Neural crest cell (in vitro differentiated cells): ENCODE data around the gene INPP4B. TPM values are rescaled to one million over a fixed set of nuclear protein-coding genes. Genes with fewer than 3 reads are reported as not detected.
"Not testable (repeated sequence)": the region's sequence is repeated elsewhere in the genome, so short reads cannot be mapped to it uniquely, and the experiment has no call there.

Source experiments
- DNase-seq: peaks from one replicate; pipeline ENCODE4 v3.0.0; 2021; ENCODE audit warnings: low read depth, mixed read lengths, low spot score
- H3K27ac Mint-ChIP-seq: one replicate; pipeline ENCODE4 v1.8.0; 2021; ENCODE audit warnings: mild to moderate bottlenecking, mixed read lengths; ENCODE audit not compliant: unreplicated experiment
- H3K27me3 Mint-ChIP-seq: 2 replicates; pipeline ENCODE4 v1.8.0; 2021; ENCODE audit warnings: low read depth, mild to moderate bottlenecking, mixed read lengths
- H3K36me3 Mint-ChIP-seq: 2 replicates; pipeline ENCODE4 v1.8.0; 2021; ENCODE audit warnings: low read depth, mild to moderate bottlenecking, mixed read lengths
- H3K4me1 Mint-ChIP-seq: 2 replicates; pipeline ENCODE4 v1.8.0; 2021; ENCODE audit warnings: mixed read lengths
- H3K4me3 Mint-ChIP-seq: one replicate; pipeline ENCODE4 v1.8.0; 2021; ENCODE audit warnings: mild to moderate bottlenecking, mixed read lengths
- H3K9me3 Mint-ChIP-seq: 2 replicates; pipeline ENCODE4 v1.8.0; 2021; ENCODE audit warnings: mixed read lengths
- total RNA-seq: library from RNA; stranded (reverse); gene quantifications from 2 replicates; pipeline ENCODE4 v1.2.1, GENCODE V29; 2021
- TF ChIP-seq, protein P1 (sequence below): fragments of 200-600 bp; sonication (generic); conservative IDR thresholded peaks from 2 replicates; pipeline ENCODE4 v1.5.0; 2021; ENCODE audit warnings: antibody characterized with exemption, mild to moderate bottlenecking

The INPP4B gene
- total RNA-seq, 1 donor from 2014 or later, result 7.3 TPM

DNA sequence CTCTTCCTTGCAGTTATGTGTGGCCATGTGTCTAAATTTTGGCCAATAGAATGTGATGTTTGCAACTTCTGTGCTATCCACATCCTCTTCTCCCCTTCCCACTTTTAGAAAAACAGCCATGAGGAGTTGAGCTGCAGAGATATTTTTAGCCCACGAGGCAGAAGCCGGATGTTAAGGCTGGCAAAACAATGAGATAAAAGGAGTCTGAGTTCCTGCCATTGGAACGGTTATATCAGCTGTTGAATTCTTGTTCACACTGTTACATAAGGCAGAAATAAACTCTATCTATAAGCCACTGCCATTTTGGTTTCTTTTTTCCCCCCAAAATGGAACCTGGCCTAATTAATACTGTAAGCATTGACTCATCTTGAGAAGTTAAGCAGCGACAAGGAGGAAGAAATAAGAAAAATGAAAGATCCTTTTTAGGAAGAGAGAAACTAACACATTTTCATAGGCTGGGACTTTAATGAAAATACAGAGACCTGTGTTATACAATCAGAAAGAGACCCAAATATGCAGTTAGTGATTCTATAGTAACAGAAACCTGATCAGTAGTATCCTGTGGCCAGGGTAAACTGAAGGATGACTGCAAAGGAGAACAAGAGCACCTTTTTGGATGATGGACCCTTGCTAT lies 200.5 kb downstream of the INPP4B start:
- Mint-ChIP-seq H3K27me3 (no peaks in the 10 kb centered on the region), H3K36me3 (peaks cover 20% of the 10 kb centered on the region), H3K27ac (peak overlapping the region; percentile 78), H3K4me1 (peaks cover 10% of the 10 kb centered on the region), H3K9me3 (peaks cover 14% of the 10 kb centered on the region), H3K4me3 (no peak overlapping the region)
- no peak for DNase-seq
- TF ChIP-seq, protein P1, sequence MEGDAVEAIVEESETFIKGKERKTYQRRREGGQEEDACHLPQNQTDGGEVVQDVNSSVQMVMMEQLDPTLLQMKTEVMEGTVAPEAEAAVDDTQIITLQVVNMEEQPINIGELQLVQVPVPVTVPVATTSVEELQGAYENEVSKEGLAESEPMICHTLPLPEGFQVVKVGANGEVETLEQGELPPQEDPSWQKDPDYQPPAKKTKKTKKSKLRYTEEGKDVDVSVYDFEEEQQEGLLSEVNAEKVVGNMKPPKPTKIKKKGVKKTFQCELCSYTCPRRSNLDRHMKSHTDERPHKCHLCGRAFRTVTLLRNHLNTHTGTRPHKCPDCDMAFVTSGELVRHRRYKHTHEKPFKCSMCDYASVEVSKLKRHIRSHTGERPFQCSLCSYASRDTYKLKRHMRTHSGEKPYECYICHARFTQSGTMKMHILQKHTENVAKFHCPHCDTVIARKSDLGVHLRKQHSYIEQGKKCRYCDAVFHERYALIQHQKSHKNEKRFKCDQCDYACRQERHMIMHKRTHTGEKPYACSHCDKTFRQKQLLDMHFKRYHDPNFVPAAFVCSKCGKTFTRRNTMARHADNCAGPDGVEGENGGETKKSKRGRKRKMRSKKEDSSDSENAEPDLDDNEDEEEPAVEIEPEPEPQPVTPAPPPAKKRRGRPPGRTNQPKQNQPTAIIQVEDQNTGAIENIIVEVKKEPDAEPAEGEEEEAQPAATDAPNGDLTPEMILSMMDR, result no peak

DNA sequence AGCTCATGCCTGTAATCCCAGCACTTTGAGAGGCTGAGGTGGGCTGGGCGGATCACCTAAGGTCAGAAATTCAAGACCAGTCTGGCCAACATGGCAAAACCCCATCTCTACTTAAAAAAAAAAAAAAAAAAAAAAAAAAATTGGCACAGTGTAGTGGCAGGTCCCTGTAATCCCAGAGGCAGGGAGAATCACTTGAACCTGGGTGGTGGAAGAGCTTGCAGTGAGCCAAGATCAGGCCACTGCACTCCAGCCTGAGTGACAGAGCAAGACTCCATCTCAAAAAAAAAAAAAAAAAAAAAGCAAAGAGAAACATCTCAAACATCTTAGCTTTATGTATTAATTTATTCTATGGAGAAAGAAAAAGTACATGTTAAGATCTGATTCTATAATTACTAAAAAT lies 201.5 kb downstream of the INPP4B start:
- H3K27ac Mint-ChIP-seq, H3K4me3 Mint-ChIP-seq, DNase-seq, H3K27me3 Mint-ChIP-seq: not testable (repeated sequence)
- Mint-ChIP-seq H3K36me3 (peaks cover 13% of the 10 kb centered on the region), H3K9me3 (peaks cover 10% of the 10 kb centered on the region), H3K4me1 (peaks cover 10% of the 10 kb centered on the region)

DNA sequence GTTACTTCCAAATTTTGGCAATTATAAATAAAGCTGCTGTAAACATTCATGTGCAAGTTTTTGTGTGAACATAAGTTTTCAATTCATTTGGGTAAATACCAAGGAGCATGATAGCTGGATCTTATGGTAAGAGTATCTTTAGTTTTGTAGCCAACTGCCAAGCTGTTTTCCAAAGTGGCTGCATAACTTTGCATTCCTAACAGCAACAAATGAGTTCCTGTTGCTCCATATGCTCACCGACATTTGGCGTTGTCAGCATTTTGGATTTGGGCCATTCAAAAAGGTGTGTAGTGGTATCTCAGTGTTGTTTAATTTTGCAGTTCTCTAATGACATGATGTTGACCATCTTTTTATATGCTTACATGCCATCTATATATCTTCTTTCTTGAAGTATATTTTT lies 208.5 kb downstream of the INPP4B start:
- Mint-ChIP-seq H3K9me3 (peaks cover 6% of the 10 kb centered on the region), H3K27ac (no peak overlapping the region), H3K27me3 (no peaks in the 10 kb centered on the region), H3K4me3 (no peak overlapping the region), H3K4me1 (no peaks in the 10 kb centered on the region), H3K36me3 (peaks cover 4% of the 10 kb centered on the region)
- TF ChIP-seq, protein P1, result no peak
- no peak for DNase-seq

DNA sequence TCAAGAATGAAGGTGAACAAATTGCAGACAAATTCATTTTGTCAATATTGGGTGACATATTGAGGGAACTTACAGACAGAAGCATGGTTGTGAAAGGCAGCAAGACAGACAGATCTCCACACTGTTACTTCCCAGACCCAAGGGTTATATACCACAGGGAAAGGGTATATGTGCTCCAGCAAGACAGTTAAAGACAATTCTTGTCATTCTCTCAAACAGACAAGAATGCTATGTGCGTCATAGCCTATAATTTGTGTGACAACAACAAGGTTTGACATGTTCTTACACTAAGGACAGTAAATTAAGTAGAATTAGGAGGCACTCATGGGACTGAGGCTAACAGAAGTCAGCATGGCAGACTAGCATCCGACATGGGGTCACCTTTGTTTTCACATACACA lies 214.3 kb downstream of the INPP4B start:
- TF ChIP-seq, protein P1, result no peak
- DNase-seq, result no peak
- no peaks in the 10 kb centered on the region for H3K4me1 Mint-ChIP-seq
- peaks cover 11% of the 10 kb centered on the region for H3K9me3 Mint-ChIP-seq
- H3K36me3 Mint-ChIP-seq, result no peaks in the 10 kb centered on the region
- H3K4me3 Mint-ChIP-seq, result no peak overlapping the region
- H3K27ac Mint-ChIP-seq, result no peak overlapping the region
- H3K27me3 Mint-ChIP-seq, result no peaks in the 10 kb centered on the region

DNA sequence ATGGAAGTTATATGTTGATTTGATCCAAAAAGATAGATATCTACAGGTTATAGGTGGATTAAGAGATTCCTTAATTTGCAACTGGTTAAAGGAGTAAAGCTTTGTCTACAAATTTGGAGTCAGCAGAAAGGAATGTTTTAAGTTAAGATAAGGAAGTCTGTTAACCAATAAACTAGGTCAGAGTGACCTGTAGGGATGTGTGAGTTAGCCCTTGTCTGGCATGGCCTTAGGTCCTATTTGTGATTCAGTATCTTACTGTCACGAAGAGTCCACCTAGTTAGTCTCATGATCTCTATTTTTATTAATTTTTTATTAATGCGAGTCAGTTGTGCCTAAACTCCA lies 230.8 kb downstream of the INPP4B start:
- H3K9me3 Mint-ChIP-seq, result peaks cover 12% of the 10 kb centered on the region
- H3K27me3 Mint-ChIP-seq, result no peaks in the 10 kb centered on the region
- TF ChIP-seq, protein P1, result no peak
- H3K27ac Mint-ChIP-seq, result no peak overlapping the region
- no peak overlapping the region for H3K4me3 Mint-ChIP-seq
- DNase-seq, result no peak
- H3K36me3 Mint-ChIP-seq, result peaks cover 5% of the 10 kb centered on the region
- H3K4me1 Mint-ChIP-seq, result no peaks in the 10 kb centered on the region

DNA sequence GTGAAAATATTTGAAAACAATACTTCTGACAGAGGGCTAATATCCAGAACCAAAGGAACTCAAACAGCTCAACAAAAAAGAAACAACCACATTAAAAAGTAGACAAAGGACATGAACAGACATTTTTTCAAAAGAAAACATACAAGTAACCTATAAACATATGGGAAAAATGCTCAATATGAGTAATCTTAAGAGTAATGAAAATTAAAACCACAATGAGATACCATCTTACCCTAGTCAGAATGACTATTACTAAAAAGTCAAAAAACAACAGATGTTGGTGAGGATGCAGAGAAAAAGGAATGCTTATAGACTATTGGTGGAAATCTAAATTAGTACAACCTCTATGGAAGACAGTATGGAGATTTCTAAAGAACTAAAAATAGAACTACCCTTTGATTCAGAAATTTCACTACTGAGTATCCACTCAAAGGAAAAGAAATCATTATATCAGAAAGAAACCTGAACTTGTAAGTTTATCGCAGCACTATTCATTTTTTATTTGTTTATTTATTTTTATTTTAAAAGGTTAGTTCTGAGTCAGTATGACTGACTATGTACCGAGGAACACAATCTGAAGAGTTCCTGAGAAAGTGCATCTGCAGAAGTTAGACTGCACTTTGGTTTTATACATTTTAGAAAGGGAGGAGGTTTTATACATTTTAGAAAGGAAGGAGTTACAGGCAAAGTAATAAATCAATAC lies 231.3 kb downstream of the INPP4B start:
- Mint-ChIP-seq H3K9me3 (peaks cover 12% of the 10 kb centered on the region), H3K4me1 (no peaks in the 10 kb centered on the region), H3K4me3 (no peak overlapping the region), H3K27me3 (no peaks in the 10 kb centered on the region), H3K27ac (no peak overlapping the region), H3K36me3 (peaks cover 5% of the 10 kb centered on the region)
- DNase-seq, result no peak
- TF ChIP-seq, protein P1, result no peak
